NCI-H187 treated with DMSO at 0.1 percent for 48 hours (cell line): ENCODE measurements around the gene DNER.
"Not testable (repeated sequence)": the region's sequence is repeated elsewhere in the genome, so short reads cannot be mapped to it uniquely, and the experiment has no call there.

ENCODE experiments used
- DNase-seq: peaks from one replicate; lab custom pipeline; 2025; lab: John Stamatoyannopoulos, UW

DNER gene

GRCh38 chr2:229563388-229563787 is 151.0 kb downstream of the DNER start:
- no peak for DNase-seq

DNA sequence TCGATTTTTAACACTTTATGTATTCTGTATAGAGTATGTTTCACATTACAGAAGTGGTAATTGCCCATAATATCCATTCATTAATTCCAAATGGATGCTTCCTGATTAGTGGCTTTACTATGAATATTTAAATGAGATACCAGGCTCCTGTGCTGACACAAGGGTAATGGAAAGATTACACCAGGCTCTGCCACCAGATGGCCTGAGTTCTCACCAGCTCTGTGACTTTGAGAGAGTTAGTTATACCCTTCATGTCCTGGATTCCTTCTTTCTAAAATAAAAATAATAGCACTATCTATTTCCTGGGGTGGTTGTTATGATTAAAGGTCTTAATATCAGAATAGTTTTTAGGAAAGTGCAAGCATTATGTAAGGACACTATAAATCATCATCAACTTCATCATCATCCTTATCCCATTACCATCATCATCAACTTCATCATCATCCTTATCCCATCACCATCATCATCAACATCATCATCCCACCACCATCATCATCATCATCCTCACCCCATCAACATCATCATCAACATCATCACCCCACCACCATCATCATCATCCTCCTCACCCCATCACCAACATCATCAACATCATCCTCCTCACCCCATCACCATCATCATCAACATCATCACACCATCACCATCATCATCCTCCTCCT is 151.8 kb downstream of the DNER start:
- DNase-seq: no peak

GRCh38 chr2:229559986-229560385 is 154.4 kb downstream of the DNER start:
- no peak for DNase-seq

- no peak for DNase-seq
Observed at GRCh38 chr2:229553091-229553490, 161.3 kb downstream of the DNER start.

DNA sequence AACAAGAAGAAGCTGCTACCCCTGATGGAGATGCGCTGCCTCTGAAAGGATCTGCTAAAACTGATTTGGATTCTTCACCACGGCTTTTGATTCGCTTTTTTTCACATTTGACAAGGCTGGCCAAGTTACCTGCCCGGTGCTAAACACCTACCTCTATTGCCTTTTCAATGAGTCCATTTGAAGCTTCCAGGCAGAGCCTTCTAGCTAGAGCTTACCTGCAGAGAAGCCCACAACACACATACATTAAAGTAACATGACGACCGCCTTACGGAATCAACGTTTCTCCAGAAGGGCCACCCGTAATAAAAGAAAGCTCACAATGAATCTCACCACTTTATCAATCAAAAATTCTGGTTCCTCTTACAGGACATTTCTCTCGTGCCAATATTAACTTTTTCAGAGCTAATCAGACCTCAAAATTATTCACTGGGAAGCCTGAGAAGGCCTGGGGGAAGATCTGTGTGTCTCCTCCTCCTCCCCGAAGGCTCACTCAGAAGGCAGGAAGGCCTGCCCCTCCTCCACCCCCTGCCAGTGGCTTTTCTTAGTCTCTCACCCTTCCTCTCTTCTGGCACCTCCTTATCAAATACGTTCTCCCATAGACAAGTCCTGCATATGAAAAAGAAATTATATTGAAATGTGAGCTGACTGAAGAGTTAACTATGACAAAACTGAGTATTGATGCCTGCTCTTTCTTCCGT is 171.0 kb downstream of the DNER start:
- no peak for DNase-seq

DNA sequence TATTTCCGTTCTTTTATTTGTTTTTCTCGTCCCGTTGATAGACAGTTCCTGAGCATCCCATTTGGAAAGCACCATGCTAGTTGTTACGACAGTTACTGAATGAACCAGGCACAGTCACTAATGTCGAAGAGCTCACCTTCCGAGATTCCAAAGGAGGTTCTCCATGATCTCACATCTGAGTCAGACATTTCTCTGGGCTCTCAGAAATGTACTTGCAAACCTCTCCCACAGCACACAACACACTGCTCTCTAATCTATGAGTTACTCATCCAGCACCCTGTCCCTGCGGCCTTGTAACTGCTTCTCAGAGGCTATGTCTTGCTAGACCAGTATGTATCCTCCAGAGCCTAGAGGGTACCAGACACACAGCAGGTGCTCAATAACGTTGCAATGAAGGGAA is 174.7 kb downstream of the DNER start:
- DNase-seq: no peak

GRCh38 chr2:229531594-229531993 is 182.8 kb downstream of the DNER start:
- no peak for DNase-seq

GRCh38 chr2:229530434-229530833 is 183.9 kb downstream of the DNER start:
- DNase-seq: no peak

DNA sequence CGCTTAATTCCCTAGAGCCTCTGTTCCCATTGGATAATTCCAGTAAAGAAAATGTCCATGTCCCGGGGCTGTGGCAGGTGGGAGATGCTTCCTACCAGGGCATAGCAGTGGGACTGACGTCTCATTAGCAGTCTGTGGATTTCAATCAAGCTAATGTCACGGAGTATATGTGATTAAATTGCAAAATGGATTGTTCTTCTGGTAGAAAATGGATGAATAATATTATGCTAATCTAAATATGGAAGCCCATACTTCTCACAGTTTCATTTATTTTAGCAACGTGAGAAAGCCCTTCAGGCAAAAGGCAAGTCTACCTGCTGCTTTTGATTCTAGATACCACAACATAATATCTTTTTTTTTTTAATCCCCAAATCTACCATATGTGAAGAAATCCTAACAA is 185.5 kb downstream of the DNER start:
- DNase-seq: no peak

GRCh38 chr2:229526951-229527350 is 187.4 kb downstream of the DNER start:
- no peak for DNase-seq

- DNase-seq: no peak
Observed at GRCh38 chr2:229524799-229525198, 189.6 kb downstream of the DNER start.

DNA sequence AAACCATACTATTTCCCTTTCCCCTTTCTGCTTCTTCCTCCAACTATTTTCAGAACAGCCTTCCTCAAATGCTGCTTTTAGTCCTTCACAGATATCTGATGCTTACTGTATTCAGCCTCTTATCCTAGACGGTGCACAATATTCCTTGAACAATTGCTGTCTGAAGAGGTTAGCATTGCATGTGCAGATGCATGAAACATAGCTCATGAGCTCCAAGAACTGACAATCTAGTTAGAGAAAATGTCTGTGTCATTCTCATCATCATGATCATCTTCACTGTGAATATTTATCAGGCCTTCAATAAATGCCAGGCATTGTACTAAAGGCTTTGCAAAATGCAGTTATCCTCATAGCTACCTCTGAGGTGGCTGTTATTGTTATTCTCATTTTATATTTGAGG is 190.7 kb downstream of the DNER start:
- DNase-seq: no peak

GRCh38 chr2:229521576-229521975 is 192.8 kb downstream of the DNER start:
- no peak for DNase-seq

- DNase-seq: no peak
Observed at GRCh38 chr2:229520691-229521096, 193.7 kb downstream of the DNER start.

- no peak for DNase-seq
Observed at GRCh38 chr2:229519655-229520430, 194.5 kb downstream of the DNER start.

- no peak for DNase-seq
Observed at GRCh38 chr2:229514273-229514895, 200.0 kb downstream of the DNER start.

DNA sequence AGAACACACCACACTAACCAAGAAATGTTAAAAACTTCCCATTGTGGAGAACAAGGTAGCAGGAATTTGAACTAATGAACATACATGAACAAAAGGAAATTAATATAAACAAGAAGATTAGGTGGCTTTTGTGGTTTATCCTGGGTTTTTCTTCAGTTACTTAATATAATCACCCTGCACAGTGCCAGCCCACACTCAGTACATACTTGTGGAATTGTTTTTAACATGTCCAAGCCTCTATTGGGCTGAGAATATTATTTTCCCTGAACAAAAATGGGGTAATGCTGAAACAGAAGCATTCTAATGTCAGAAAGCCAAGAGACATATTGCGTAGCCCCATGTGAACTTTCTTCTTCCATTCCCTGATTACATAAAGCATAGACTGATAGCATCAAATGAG is 202.8 kb downstream of the DNER start:
- DNase-seq: no peak

- DNase-seq: not testable (repeated sequence)
Observed at GRCh38 chr2:229506699-229507098, 207.7 kb downstream of the DNER start.

DNA sequence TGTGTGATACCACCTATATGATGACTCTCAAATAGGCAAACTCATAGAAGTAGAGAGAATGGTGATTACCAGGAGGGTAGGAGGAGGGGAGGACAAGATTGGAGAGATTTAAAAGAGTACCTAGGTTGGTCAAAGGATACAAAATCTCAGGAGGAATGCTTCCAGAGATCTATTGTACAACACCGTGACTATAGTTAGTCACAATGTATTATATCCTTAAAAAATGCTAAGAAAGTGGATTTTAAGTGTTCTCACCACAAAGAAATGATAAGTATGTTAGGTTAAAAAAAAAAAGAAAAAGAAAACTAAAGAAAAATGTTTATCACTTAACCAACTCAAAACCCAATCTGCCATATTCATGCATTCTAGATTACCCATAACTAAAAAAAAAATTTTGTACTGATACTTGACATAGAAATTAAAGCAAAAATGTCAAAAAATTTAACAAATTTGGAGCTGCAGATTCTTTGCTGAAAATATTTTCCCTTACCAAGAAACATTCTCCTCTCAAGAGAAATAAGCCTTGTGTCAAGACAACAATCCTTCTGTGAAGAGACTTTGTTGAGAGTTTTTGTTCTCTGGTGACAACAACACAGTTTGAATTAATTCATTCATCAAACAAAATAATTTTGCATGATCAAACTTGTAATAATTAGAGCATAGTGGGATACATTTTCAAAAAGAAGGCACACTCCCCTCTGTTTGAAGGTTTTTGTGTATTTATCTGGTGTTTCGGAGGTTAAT is 213.1 kb downstream of the DNER start:
- no peak for DNase-seq

DNA sequence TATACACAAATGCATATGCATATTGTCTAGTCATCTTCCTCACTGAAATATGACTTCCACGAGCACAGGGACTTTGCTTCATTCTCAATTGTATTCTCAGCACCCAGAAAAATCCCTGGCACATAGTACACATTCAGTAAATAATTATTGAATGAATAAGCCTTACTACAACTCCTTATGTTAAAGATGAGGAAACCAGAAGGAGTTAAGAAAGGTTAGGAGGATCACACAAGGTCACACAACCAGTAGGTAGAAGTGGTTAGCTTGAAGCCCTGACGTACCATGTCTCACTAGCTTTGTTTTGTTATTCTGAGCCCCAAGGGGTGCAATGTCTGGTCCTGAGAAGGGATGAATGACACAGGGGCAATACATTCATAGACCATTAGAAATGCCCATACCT is 222.3 kb downstream of the DNER start:
- DNase-seq: no peak

GRCh38 chr2:229490167-229490566 is 224.2 kb downstream of the DNER start:
- DNase-seq: no peak

- no peak for DNase-seq
Observed at GRCh38 chr2:229489016-229489415, 225.3 kb downstream of the DNER start.
